DND-41 (cell line): ENCODE measurements around the gene FLRT2.

ENCODE experiments used
- ATAC-seq: fragments of 200-7000 bp; cut with Tn5 transposase; 3 replicates; pipeline ENCODE4 v1.9.1; 2021; ENCODE audit warnings: low read depth; ENCODE audit not compliant: insufficient read depth
- DNase-seq: peaks from one replicate; pipeline ENCODE4 v3.0.0-alpha.2; 2020
- H2AFZ ChIP-seq: 2 replicates; pipeline ENCODE4 v1.6.0; 2012; ENCODE audit warnings: low read depth, low read length
- H3K27ac ChIP-seq: 2 replicates; pipeline ENCODE4 v1.5.1; 2012; ENCODE audit warnings: low read length, inconsistent platforms
- H3K27me3 ChIP-seq: fragments of 200-600 bp; sonication (generic); 2 replicates; pipeline ENCODE4 v1.6.0; 2012; ENCODE audit warnings: low read length, mild to moderate bottlenecking, inconsistent platforms; ENCODE audit not compliant: insufficient read depth, poor library complexity
- H3K36me3 ChIP-seq: 2 replicates; pipeline ENCODE4 v1.5.1; 2012; ENCODE audit warnings: low read length, inconsistent platforms; ENCODE audit not compliant: insufficient read depth
- H3K4me1 ChIP-seq: 2 replicates; pipeline ENCODE4 v1.5.1; 2012; ENCODE audit warnings: mild to moderate bottlenecking, low read length; ENCODE audit not compliant: insufficient read depth
- H3K4me2 ChIP-seq: 2 replicates; pipeline ENCODE4 v1.6.0; 2012; ENCODE audit warnings: mild to moderate bottlenecking, moderate library complexity, low read length, inconsistent platforms; ENCODE audit not compliant: insufficient read depth
- H3K4me3 ChIP-seq, 2 experiments: fragments of 200-600 bp in 1 of 2; shearing (Covaris generic) in 1 of 2; 2 replicates each; pipeline ENCODE4 v1.5.1; 2012 to 2016; ENCODE audit warnings: inconsistent platforms in 2 of 2, low read length in 2 of 2, mild to moderate bottlenecking in 2 of 2, low read depth in 1 of 2, moderate library complexity in 1 of 2
- H3K79me2 ChIP-seq: 2 replicates; pipeline ENCODE4 v1.6.0; 2012; ENCODE audit warnings: low read length, inconsistent platforms; ENCODE audit not compliant: insufficient read depth
- H3K9ac ChIP-seq: 2 replicates; pipeline ENCODE4 v1.6.0; 2012; ENCODE audit warnings: low read depth, mild to moderate bottlenecking, inconsistent platforms, low read length, moderate library complexity
- H3K9me3 ChIP-seq: 2 replicates; pipeline ENCODE4 v1.5.1; 2012; ENCODE audit warnings: low read length, moderate library complexity, mild to moderate bottlenecking, inconsistent platforms; ENCODE audit not compliant: insufficient read depth, severe bottlenecking
- H4K20me1 ChIP-seq: 2 replicates; pipeline ENCODE4 v1.6.0; 2012; ENCODE audit warnings: low read length; ENCODE audit not compliant: insufficient read depth
- EZH2 ChIP-seq: IDR thresholded peaks from 3 replicates; pipeline ENCODE4 v1.6.1; 2012; ENCODE audit warnings: borderline replicate concordance, low read depth, mild to moderate bottlenecking, moderate library complexity, low read length, inconsistent platforms; ENCODE audit not compliant: severe bottlenecking
- TF ChIP-seq, protein P1 (sequence below): IDR thresholded peaks from 2 replicates; pipeline ENCODE4 v1.5.1; 2012; ENCODE audit warnings: borderline replicate concordance, low read length, moderate library complexity, mild to moderate bottlenecking; ENCODE audit not compliant: poor library complexity, severe bottlenecking; ENCODE audit errors: extremely low read depth

Gene FLRT2

DNA sequence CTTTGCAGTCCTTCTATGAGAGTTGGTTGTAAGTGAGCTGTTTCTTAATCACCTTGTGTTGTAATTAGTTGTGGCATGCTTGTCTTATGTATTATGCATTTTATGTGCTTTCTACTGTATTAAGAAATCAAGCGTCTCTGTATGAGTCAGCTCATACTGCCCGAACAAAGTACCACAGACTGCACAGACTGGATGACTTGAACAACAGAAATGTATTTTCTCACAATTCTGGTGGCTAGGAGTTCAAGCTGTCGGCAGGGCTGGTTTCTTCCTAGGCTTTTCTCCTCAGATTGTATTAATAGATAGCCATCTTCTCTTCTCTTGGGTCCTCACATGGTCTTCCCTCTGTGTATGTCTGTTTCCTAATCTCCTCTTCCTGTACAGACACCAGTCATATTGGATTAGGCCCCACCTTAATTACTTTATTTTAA is 77.7 kb downstream of the FLRT2 start:
- Histone ChIP-seq H3K9me3 (no peaks in the 10 kb centered on the region), H3K4me2 (no peak overlapping the region), H3K27me3 (no peaks in the 10 kb centered on the region), H4K20me1 (no peaks in the 10 kb centered on the region), H3K9ac (no peak overlapping the region), H3K36me3 (no peaks in the 10 kb centered on the region), H3K4me3 (no peak overlapping the region), H3K79me2 (no peaks in the 10 kb centered on the region), H3K4me1 (no peaks in the 10 kb centered on the region), H3K27ac (no peak overlapping the region), H2AFZ (no peak overlapping the region)
- no peak for TF ChIP-seq EZH2
- TF ChIP-seq, protein P1, sequence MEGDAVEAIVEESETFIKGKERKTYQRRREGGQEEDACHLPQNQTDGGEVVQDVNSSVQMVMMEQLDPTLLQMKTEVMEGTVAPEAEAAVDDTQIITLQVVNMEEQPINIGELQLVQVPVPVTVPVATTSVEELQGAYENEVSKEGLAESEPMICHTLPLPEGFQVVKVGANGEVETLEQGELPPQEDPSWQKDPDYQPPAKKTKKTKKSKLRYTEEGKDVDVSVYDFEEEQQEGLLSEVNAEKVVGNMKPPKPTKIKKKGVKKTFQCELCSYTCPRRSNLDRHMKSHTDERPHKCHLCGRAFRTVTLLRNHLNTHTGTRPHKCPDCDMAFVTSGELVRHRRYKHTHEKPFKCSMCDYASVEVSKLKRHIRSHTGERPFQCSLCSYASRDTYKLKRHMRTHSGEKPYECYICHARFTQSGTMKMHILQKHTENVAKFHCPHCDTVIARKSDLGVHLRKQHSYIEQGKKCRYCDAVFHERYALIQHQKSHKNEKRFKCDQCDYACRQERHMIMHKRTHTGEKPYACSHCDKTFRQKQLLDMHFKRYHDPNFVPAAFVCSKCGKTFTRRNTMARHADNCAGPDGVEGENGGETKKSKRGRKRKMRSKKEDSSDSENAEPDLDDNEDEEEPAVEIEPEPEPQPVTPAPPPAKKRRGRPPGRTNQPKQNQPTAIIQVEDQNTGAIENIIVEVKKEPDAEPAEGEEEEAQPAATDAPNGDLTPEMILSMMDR = no peak
- no peak for DNase-seq
- no peak for ATAC-seq

DNA sequence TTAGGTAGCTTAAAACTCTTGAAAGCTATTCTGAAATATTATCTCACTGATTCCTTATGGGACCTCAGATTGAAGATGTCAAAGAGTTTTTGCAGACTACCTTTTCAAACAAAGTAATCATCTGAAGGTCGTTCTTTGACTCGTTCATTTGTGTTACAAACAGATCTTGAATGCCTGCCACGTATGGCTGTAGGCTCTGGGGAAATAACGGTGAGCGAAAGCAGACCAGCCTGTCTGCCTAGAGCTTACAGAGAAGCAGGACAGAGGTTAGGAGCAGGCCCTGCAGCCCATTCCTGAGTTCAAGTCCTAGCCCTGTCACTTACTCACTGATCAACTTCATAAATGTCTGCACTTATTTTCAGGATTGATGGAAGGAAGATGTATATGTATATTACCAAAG is 83.6 kb downstream of the FLRT2 start:
- no peaks in the 10 kb centered on the region for H4K20me1 ChIP-seq
- H3K9ac ChIP-seq = no peak overlapping the region
- no peak overlapping the region for H3K4me2 ChIP-seq
- ATAC-seq (no peak), DNase-seq (no peak)
- H3K79me2 ChIP-seq = no peaks in the 10 kb centered on the region
- no peaks in the 10 kb centered on the region for H3K9me3 ChIP-seq
- no peak overlapping the region for H2AFZ ChIP-seq
- no peak overlapping the region for H3K4me3 ChIP-seq
- TF ChIP-seq EZH2 = no peak
- TF ChIP-seq, protein P1 = no peak
- H3K27ac ChIP-seq = no peak overlapping the region
- H3K27me3 ChIP-seq = no peaks in the 10 kb centered on the region
- no peaks in the 10 kb centered on the region for H3K36me3 ChIP-seq
- no peaks in the 10 kb centered on the region for H3K4me1 ChIP-seq

DNA sequence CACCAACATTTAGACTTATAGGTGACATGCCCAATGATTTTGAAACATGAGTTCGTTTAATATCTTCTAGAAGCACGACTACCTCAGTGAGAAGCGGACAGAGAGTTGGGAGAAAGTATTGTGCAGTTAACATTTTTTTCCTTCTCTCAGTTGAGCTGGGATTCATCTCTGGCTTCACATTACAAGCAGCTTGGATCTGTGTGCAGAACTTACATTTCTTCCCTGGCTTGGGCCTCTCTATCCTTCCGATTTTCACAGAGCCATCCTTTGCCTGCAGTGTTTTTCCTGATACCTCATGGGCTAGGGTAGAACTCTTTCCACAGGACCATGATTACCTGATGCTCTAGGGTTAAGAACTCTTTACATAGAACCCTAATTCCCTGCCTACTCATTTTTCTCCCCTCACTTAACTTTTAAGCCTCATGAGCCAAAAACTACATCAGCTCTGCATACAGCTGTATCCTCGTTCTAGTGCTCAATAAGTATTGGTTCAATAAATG is 86.5 kb downstream of the FLRT2 start:
- Histone ChIP-seq H3K36me3 (no peaks in the 10 kb centered on the region), H2AFZ (no peak overlapping the region), H3K9me3 (no peaks in the 10 kb centered on the region), H4K20me1 (no peaks in the 10 kb centered on the region), H3K4me2 (no peak overlapping the region), H3K4me3 (no peak overlapping the region), H3K27me3 (no peaks in the 10 kb centered on the region), H3K4me1 (no peaks in the 10 kb centered on the region), H3K9ac (no peak overlapping the region), H3K79me2 (no peaks in the 10 kb centered on the region), H3K27ac (no peak overlapping the region)
- DNase-seq (no peak), ATAC-seq (no peak)
- TF ChIP-seq, protein P1 = no peak
- TF ChIP-seq EZH2 = no peak

DNA sequence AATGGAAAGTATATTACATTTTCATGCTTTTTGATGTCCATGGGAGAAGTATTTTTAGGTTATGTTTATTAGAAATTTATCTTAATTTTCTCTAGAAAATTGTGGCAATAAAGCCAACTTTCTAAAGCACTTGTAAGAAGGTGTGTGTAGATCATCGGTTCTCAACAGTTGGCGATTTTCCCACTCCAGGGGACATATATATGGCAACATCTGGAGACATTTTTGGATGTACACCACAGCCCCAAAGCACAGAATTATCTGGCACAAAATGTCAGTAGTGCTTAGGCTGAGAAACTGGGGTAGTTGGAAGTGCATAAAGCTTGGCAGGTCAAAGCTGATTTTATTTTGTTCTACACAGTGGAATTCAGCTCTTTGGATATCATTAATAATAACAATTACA is 86.9 kb downstream of the FLRT2 start:
- no peaks in the 10 kb centered on the region for H3K79me2 ChIP-seq
- no peaks in the 10 kb centered on the region for H3K4me1 ChIP-seq
- ATAC-seq (no peak), DNase-seq (no peak)
- no peak overlapping the region for H3K4me2 ChIP-seq
- no peaks in the 10 kb centered on the region for H3K36me3 ChIP-seq
- TF ChIP-seq EZH2 = no peak
- TF ChIP-seq, protein P1 = no peak
- no peak overlapping the region for H3K27ac ChIP-seq
- no peaks in the 10 kb centered on the region for H3K9me3 ChIP-seq
- H4K20me1 ChIP-seq = no peaks in the 10 kb centered on the region
- H2AFZ ChIP-seq = no peak overlapping the region
- H3K4me3 ChIP-seq = no peak overlapping the region
- no peaks in the 10 kb centered on the region for H3K27me3 ChIP-seq
- H3K9ac ChIP-seq = no peak overlapping the region
